GM12878 (cell line): ENCODE data around the gene BHLHA15. TPM values are rescaled to one million over a fixed set of nuclear protein-coding genes. Genes with fewer than 3 reads are reported as not detected.

Experiments
- BMI1 ChIP-seq: fragments of 450-650 bp; IDR thresholded peaks from 2 replicates; pipeline ENCODE4 v1.6.1; 2016; ENCODE audit warnings: mild to moderate bottlenecking, moderate library complexity, borderline replicate concordance
- BRCA1 ChIP-seq: IDR thresholded peaks from 2 replicates; pipeline ENCODE4 v1.6.1; 2011; ENCODE audit warnings: low read depth, low read length, improper control_type of control experiment
- EP300 ChIP-seq, 2 experiments: fragments of 150-350 bp in 1 of 2; IDR thresholded peaks; 2 replicates each; pipeline ENCODE4 v1.6.1; 2011 to 2012; ENCODE audit warnings: low read depth in 2 of 2, low read length in 2 of 2, borderline replicate concordance in 1 of 2, improper control_type of control experiment in 1 of 2, inconsistent platforms in 1 of 2; ENCODE audit not compliant: control insufficient read depth in 1 of 2
- IKZF1 ChIP-seq: fragments of 450-650 bp; conservative IDR thresholded peaks from 2 replicates; pipeline ENCODE4 v1.6.1; 2017; ENCODE audit warnings: antibody characterized with exemption, mild to moderate bottlenecking
- MYB ChIP-seq: fragments of 150-350 bp; IDR thresholded peaks from 2 replicates; pipeline ENCODE4 v1.6.1; 2014; ENCODE audit warnings: mild to moderate bottlenecking, low read depth, low read length, borderline replicate concordance
- PAX8 ChIP-seq: fragments of 450-650 bp; IDR thresholded peaks from 2 replicates; pipeline ENCODE4 v1.6.1; 2017; ENCODE audit warnings: mild to moderate bottlenecking, moderate library complexity
- SP1 ChIP-seq: IDR thresholded peaks from one replicate; pipeline ENCODE4 v1.6.1; 2011; ENCODE audit warnings: low read depth, low read length
- SREBF2 ChIP-seq: IDR thresholded peaks from 2 replicates; pipeline ENCODE4 v1.6.1; 2012; ENCODE audit warnings: mild to moderate bottlenecking, low read length
- STAT1 ChIP-seq: fragments of 450-650 bp; conservative IDR thresholded peaks from 2 replicates; pipeline ENCODE4 v1.6.1; 2014; ENCODE audit warnings: antibody characterized with exemption, mild to moderate bottlenecking
- STAT3 ChIP-seq: IDR thresholded peaks from 2 replicates; pipeline ENCODE4 v1.6.1; 2011; ENCODE audit warnings: low read depth, low read length, improper control_type of control experiment
- TBL1XR1 ChIP-seq: IDR thresholded peaks from 2 replicates; pipeline ENCODE4 v1.6.1; 2012; ENCODE audit warnings: low read depth, low read length, improper control_type of control experiment
- ZBED1 ChIP-seq: IDR thresholded peaks from 2 replicates; pipeline ENCODE4 v1.6.1; 2016; ENCODE audit warnings: borderline replicate concordance
- polyA plus RNA-seq, 11 experiments: library from polyadenylated mRNA; depleted of rRNA in 4 of 11; unstranded in 6 of 11; stranded (reverse) in 5 of 11; fragments of >200 nt; fragmentation: Nextera tagmentation in 4 of 11; fragmentation: Illumina TruSeq in 1 of 11; extraction: Ambion mirVana in 4 of 11; extraction: Trizol in 1 of 11; gene quantifications; 1 replicate in 1 of 11; 2 replicates in 10 of 11; pipeline versions ENCODE4 v1.2.1 to v1.2.3, GENCODE V29; 2011 to 2016; ENCODE audit warnings: inconsistent platforms in 2 of 11, missing spikeins in 2 of 11, low read depth in 1 of 11
- total RNA-seq, 4 experiments: library from RNA; depleted of rRNA in 3 of 4; stranded (reverse); fragments of >200 nt in 3 of 4; fragmentation: Illumina TruSeq in 1 of 4; extraction: Trizol in 1 of 4; gene quantifications; 2 replicates each; pipeline versions ENCODE4 v1.2.1 to v1.2.3, GENCODE V29; 2013 to 2021
- TF ChIP-seq, protein P1 (sequence below): fragments of 450-650 bp; IDR thresholded peaks from 2 replicates; pipeline ENCODE4 v1.6.1; 2017; ENCODE audit warnings: mild to moderate bottlenecking, moderate library complexity
- TF ChIP-seq, protein P2 (sequence below): fragments of 450-650 bp; IDR thresholded peaks from 2 replicates; pipeline ENCODE4 v1.6.1; 2017; ENCODE audit warnings: low read depth, mild to moderate bottlenecking, moderate library complexity
- TF ChIP-seq, protein P3 (sequence below): fragments of 450-650 bp; IDR thresholded peaks from 2 replicates; pipeline ENCODE4 v1.6.1; 2018; ENCODE audit warnings: borderline replicate concordance, mild to moderate bottlenecking; ENCODE audit not compliant: partially characterized antibody
- TF ChIP-seq, protein P4 (sequence below): IDR thresholded peaks from 2 replicates; pipeline ENCODE4 v1.6.1; 2011; ENCODE audit warnings: low read depth, low read length, improper control_type of control experiment, borderline replicate concordance
- TF ChIP-seq, protein P5 (sequence below): fragments of 450-650 bp; IDR thresholded peaks from 2 replicates; pipeline ENCODE4 v1.6.1; 2017; ENCODE audit warnings: borderline replicate concordance

The BHLHA15 gene
- total and polyA plus RNA-seq, 10 of the 15 experiments (the other 5 are each of a cell fraction or from before 2014, with no cell fraction given), result 0.54 to 4.2 (median 2.5) TPM; not detected in 4

DNA sequence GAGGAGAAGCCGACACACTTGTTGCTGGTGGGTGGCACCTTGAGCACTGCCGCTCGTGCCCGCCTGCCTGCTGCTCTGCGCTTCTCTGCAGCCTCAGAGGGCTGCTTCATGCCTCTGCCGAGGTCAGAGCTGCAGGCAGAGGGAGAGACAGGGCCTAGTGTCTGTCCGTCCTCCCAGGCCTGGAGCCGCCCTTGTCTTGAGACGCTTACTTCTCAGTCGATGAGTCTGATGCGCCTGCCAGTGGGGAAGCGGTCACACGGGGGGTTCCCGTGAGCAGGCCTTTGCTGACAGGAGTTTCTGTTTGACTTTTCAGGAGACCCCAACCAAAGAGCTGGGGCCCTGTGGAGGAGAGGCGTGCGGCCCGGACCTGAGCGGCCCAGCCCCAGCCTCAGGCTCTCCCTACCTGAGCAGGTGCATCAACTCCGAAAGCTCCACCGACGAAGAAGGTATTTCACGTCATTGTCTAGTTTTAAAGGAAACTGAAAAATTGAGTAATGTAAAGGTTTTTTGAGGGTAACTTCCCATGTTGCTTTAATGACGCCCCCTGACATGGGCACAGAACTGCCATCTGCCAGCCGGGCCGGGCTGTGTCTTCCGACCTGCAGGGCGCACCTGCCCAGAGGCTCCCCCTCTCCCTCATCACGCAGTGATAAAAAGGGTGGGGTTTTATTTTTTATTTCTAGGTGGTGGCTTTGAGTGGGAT lies 7.8 kb upstream of the BHLHA15 start (continued):
- TF ChIP-seq, protein P1, sequence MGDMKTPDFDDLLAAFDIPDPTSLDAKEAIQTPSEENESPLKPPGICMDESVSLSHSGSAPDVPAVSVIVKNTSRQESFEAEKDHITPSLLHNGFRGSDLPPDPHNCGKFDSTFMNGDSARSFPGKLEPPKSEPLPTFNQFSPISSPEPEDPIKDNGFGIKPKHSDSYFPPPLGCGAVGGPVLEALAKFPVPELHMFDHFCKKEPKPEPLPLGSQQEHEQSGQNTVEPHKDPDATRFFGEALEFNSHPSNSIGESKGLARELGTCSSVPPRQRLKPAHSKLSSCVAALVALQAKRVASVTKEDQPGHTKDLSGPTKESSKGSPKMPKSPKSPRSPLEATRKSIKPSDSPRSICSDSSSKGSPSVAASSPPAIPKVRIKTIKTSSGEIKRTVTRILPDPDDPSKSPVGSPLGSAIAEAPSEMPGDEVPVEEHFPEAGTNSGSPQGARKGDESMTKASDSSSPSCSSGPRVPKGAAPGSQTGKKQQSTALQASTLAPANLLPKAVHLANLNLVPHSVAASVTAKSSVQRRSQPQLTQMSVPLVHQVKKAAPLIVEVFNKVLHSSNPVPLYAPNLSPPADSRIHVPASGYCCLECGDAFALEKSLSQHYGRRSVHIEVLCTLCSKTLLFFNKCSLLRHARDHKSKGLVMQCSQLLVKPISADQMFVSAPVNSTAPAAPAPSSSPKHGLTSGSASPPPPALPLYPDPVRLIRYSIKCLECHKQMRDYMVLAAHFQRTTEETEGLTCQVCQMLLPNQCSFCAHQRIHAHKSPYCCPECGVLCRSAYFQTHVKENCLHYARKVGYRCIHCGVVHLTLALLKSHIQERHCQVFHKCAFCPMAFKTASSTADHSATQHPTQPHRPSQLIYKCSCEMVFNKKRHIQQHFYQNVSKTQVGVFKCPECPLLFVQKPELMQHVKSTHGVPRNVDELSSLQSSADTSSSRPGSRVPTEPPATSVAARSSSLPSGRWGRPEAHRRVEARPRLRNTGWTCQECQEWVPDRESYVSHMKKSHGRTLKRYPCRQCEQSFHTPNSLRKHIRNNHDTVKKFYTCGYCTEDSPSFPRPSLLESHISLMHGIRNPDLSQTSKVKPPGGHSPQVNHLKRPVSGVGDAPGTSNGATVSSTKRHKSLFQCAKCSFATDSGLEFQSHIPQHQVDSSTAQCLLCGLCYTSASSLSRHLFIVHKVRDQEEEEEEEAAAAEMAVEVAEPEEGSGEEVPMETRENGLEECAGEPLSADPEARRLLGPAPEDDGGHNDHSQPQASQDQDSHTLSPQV, result no peak
- TF ChIP-seq STAT3 (no peak), BRCA1 (no peak), TBL1XR1 (no peak), BMI1 (no peak), PAX8 (no peak), IKZF1 (no peak), MYB (no peak), ZBED1 (no peak), STAT1 (no peak), SREBF2 (no peak), SP1 (peak; percentile 11), EP300 (IDR thresholded peaks at IDR 0.05; ENCODE audit: borderline replicate concordance in 1 of 2, control insufficient read depth in 1 of 2, low read depth in 2 of 2, low read length in 2 of 2) (0 out of 4 replicates have a peak, but pooled peaks of 1 of the 2 experiments have one; percentile 12)
- TF ChIP-seq, protein P2, sequence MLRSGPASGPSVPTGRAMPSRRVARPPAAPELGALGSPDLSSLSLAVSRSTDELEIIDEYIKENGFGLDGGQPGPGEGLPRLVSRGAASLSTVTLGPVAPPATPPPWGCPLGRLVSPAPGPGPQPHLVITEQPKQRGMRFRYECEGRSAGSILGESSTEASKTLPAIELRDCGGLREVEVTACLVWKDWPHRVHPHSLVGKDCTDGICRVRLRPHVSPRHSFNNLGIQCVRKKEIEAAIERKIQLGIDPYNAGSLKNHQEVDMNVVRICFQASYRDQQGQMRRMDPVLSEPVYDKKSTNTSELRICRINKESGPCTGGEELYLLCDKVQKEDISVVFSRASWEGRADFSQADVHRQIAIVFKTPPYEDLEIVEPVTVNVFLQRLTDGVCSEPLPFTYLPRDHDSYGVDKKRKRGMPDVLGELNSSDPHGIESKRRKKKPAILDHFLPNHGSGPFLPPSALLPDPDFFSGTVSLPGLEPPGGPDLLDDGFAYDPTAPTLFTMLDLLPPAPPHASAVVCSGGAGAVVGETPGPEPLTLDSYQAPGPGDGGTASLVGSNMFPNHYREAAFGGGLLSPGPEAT, result 0 out of 2 replicates have a peak, but pooled peaks have one; percentile 23
- TF ChIP-seq, protein P3, sequence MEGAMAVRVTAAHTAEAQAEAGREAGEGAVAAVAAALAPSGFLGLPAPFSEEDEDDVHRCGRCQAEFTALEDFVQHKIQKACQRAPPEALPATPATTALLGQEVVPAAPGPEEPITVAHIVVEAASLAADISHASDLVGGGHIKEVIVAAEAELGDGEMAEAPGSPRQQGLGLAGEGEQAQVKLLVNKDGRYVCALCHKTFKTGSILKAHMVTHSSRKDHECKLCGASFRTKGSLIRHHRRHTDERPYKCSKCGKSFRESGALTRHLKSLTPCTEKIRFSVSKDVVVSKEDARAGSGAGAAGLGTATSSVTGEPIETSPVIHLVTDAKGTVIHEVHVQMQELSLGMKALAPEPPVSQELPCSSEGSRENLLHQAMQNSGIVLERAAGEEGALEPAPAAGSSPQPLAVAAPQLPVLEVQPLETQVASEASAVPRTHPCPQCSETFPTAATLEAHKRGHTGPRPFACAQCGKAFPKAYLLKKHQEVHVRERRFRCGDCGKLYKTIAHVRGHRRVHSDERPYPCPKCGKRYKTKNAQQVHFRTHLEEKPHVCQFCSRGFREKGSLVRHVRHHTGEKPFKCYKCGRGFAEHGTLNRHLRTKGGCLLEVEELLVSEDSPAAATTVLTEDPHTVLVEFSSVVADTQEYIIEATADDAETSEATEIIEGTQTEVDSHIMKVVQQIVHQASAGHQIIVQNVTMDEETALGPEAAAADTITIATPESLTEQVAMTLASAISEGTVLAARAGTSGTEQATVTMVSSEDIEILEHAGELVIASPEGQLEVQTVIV, result no peak
- TF ChIP-seq, protein P4, sequence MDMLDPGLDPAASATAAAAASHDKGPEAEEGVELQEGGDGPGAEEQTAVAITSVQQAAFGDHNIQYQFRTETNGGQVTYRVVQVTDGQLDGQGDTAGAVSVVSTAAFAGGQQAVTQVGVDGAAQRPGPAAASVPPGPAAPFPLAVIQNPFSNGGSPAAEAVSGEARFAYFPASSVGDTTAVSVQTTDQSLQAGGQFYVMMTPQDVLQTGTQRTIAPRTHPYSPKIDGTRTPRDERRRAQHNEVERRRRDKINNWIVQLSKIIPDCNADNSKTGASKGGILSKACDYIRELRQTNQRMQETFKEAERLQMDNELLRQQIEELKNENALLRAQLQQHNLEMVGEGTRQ, result no peak
- TF ChIP-seq, protein P5, sequence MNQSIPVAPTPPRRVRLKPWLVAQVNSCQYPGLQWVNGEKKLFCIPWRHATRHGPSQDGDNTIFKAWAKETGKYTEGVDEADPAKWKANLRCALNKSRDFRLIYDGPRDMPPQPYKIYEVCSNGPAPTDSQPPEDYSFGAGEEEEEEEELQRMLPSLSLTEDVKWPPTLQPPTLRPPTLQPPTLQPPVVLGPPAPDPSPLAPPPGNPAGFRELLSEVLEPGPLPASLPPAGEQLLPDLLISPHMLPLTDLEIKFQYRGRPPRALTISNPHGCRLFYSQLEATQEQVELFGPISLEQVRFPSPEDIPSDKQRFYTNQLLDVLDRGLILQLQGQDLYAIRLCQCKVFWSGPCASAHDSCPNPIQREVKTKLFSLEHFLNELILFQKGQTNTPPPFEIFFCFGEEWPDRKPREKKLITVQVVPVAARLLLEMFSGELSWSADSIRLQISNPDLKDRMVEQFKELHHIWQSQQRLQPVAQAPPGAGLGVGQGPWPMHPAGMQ, result no peak
